ENCODE measurements around the gene PRRT3. TPM values are rescaled to one million over a fixed set of nuclear protein-coding genes. Genes with fewer than 3 reads are reported as not detected.
"Not testable (repeated sequence)": the region's sequence is repeated elsewhere in the genome, so short reads cannot be mapped to it uniquely, and the experiment has no call there.

The PRRT3 gene
- total RNA-seq, 1 experiment from 2014 or later, result 0.23 TPM

DNA sequence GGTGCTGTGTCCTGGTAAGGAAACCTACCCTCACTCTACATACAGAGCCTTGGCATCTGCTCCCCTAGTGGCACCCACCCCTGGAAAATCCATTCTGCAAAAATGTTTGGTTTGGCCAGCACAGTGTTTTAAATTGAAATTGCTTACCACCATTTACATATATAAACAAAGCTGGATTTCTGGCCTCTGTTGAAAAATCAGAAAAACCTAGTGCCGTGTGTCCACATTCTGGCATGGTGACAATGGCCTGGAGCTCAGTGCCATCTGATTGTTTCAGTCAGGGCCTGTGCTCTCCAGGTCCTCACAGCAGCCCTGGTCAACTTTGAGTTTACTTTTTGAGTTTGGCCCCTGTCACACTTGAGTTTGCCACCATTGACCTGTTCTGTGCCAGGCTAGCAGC lies 38.2 kb downstream of the PRRT3 start:
- Histone ChIP-seq H3K27me3 (no peaks in the 10 kb centered on the region), H3K4me3 (no peak overlapping the region), H3K9me3 (no peaks in the 10 kb centered on the region), H3K36me3 (no peaks in the 10 kb centered on the region)
- peak; percentile 24 for DNase-seq

DNA sequence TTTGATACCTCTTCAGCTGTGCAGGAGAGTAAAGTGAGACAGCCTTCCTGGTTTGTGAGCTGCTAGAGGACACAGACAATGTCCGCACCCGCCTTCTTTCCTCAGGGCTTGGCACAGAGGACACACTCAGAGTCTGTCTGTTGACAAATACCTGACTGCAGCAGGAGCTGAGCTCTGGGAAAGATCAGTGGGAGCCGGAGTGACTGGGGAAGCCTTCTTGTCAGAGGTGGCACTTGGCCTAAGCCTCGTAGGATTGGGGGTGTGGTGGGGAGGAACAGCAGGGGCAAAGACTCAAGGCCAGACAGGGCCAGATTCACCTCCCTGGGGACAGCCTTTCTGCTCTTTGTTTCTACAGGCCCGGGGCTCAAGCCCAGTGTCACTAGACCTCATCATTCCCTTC lies 38.6 kb downstream of the PRRT3 start:
- Histone ChIP-seq H3K27me3 (no peaks in the 10 kb centered on the region), H3K4me3 (no peak overlapping the region), H3K36me3 (no peaks in the 10 kb centered on the region), H3K9me3 (no peaks in the 10 kb centered on the region)
- DNase-seq, result no peak

DNA sequence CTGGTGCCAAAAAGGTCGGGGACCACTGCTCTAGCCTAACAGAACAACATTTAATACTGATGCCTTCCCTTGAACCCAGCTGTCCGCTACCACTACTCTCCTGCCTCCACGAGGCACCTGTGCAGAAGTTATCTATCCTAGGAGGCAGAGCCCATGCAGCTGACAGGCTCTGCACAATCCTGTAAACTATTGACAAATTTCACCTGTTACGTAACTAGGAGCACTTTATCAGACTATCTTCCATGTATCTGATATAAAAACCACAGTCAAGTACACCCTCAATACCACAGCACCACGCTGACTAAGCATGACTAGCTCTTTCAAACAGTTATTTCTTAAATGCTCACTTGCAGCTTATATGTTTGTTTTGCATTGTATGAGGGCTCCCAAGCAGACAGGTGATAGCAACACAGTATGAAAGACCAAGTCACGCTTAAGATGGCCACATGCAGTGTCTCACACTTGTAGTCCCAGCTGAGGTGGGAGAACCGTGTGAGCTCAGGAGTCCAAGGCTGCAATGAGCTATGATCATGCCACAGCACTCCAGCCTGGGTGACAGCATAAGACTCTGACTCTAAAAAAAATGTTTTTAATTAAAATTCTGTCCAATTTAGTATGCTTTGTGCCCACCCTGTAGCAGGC lies 39.8 kb downstream of the PRRT3 start:
- DNase-seq, result no peak
- Histone ChIP-seq H3K27me3 (no peaks in the 10 kb centered on the region), H3K9me3 (no peaks in the 10 kb centered on the region), H3K36me3 (no peaks in the 10 kb centered on the region), H3K4me3 (no peak overlapping the region)

GRCh38 chr3:9911863-9912262 lies 40.3 kb downstream of the PRRT3 start:
- Histone ChIP-seq H3K27me3 (no peaks in the 10 kb centered on the region), H3K36me3 (no peaks in the 10 kb centered on the region), H3K9me3 (no peaks in the 10 kb centered on the region), H3K4me3 (no peak overlapping the region)
- DNase-seq, result no peak

DNA sequence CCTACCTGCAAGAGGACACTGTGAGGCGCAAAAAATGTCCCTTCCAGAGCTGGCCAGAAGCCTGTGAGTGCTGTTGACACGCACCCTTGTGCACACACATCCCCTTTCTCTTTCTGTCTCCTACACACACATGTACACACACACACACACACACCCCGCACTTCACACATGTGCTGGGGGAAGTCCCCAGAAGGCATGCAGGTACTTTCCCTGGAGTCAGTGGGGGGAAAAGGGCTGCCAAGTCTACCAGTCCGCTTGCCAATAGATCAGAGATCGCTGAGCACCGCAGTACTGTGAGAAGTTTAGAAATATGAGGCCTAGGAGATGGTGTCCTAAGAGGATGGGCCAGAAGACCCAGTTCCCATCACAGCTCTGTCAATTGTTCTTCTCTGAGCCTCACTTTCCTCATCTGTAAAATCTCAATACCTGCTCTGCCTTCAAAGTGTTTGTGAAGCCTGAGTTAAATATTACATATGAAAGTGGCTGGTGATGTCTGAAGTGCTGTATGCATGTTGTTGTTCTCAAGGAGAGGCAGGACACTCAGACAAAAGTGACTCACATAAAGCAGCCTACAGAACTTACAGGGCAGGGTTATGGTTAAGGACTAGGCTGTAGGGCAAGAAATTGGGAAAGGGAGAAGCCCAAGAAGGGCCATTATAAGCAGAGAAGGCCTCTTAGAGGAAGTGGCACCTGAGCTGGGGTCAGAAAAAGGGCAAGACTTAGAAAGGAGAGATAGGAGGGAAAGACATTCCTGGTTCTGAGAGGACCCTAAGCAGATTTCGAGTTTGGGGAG lies 42.8 kb downstream of the PRRT3 start:
- Histone ChIP-seq H3K36me3 (no peaks in the 10 kb centered on the region), H3K9me3 (no peaks in the 10 kb centered on the region), H3K4me3 (no peak overlapping the region), H3K27me3 (no peaks in the 10 kb centered on the region)
- no peak for DNase-seq

DNA sequence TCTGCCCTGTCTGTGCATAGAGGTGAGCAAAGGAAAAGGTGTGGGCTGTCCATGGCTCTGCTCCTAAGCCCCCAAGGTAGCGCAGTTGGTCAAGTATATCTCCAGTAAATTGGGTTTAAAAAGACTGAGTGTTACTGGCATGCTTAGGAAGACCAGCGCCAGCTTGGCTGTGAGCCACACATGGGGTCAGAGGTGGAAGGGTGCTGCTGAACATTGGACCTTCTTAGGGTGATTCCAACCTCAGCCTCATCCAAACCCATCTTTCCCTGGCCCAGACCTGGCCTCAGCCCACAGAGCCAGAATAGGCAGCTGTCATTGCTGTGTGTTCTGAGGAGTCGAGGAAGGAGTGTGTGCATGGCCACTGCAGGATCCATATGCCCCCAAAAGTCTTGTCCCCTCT lies 43.9 kb downstream of the PRRT3 start:
- no peak for DNase-seq
- Histone ChIP-seq H3K9me3 (no peaks in the 10 kb centered on the region), H3K27me3 (no peaks in the 10 kb centered on the region), H3K36me3 (no peaks in the 10 kb centered on the region), H3K4me3 (no peak overlapping the region)

- H3K4me3 ChIP-seq, result no peak overlapping the region
- no peaks in the 10 kb centered on the region for H3K27me3 ChIP-seq
- no peaks in the 10 kb centered on the region for H3K9me3 ChIP-seq
- no peak for DNase-seq
- H3K36me3 ChIP-seq, result no peaks in the 10 kb centered on the region
Observed at GRCh38 chr3:9906480-9906879, 45.7 kb downstream of the PRRT3 start.

GRCh38 chr3:9903904-9904303 lies 48.3 kb downstream of the PRRT3 start:
- no peak for DNase-seq
- Histone ChIP-seq H3K27me3 (no peaks in the 10 kb centered on the region), H3K36me3 (no peaks in the 10 kb centered on the region), H3K4me3 (no peak overlapping the region), H3K9me3 (no peaks in the 10 kb centered on the region)

DNA sequence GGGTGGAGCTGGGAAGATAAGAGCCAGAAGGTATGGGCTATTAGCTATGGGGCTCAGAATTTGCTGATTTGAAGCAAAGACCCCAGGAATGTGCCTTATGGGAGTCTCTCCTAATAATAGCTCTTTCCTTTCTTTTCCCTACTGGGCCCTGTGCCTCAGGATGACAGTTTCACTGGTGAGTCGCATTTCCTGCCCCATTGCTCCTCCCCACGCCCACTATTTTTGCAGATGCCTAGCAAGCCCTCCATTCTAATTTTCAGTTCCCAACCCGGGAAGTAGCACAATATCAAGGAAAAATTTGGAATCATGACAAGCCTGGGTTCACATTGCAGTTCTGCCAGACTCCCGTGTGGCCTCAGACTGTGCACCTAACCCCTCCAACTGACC lies 49.0 kb downstream of the PRRT3 start:
- Histone ChIP-seq H3K36me3 (no peaks in the 10 kb centered on the region), H3K4me3 (no peak overlapping the region), H3K9me3 (no peaks in the 10 kb centered on the region), H3K27me3 (no peaks in the 10 kb centered on the region)
- DNase-seq, result peak; percentile 68

GRCh38 chr3:9902372-9903237 lies 49.6 kb downstream of the PRRT3 start, which contains the start of gene IL17RE:
TSS of gene IL17RE (plus strand) at chr3:9902848. CDS start at chr3:9902933, 85 bp downstream.
- H3K4me3 ChIP-seq, result no peak within 1 kb of the TSS
- no peak for DNase-seq
- no peaks in the 10 kb centered on the region for H3K36me3 ChIP-seq
- no peaks in the 10 kb centered on the region for H3K27me3 ChIP-seq
- H3K9me3 ChIP-seq, result no peaks in the 10 kb centered on the region

DNA sequence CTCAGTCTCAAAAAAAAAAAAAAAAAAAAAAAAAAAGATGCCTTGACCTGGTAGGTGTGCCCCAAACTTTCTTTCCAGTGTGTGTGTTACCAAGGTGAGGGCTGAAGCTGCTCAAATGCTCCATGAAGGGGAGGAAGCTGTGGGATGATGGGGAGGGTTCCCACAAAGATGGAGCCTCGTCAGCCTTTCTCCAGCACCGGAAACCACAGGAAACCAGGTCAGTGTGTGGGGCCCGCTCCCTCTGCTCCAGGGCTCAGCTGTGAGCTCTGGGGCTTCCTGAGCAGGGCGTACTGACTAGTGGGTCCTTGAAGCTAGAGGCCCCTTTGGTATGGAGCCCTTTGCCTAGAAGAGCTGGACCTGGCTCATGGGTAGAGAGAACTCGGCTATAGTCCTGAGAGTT lies 50.2 kb downstream of the PRRT3 start:
- no peak overlapping the region for H3K4me3 ChIP-seq
- DNase-seq, result no peak

DNA sequence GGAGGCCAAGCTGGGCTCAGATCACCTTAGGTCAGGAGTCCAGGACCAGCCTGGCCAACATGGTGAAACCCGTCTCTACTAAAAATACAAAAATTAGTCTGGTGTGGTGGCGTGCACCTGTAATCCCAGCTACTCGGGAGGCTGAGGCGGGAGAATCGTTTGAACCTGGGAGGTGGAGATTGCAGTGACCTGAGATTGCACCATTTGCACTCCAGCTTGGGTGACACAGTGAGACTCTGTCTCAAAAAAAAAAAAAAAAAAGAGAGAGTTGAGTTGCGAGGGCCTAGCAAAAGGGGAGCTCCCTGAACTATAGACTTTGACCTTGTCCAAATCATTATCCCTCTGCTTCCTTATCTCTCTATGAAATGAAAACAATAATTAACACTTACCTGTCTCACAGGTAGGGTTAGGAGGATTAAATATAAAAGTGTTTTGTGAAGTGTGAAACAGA lies 51.2 kb downstream of the PRRT3 start:
- not testable (repeated sequence) for DNase-seq, H3K36me3 ChIP-seq, H3K27me3 ChIP-seq, H3K4me3 ChIP-seq, H3K9me3 ChIP-seq

More for the DNA sequence above, 50.2 kb downstream of the PRRT3 start:
- no peaks in the 10 kb centered on the region for H3K27me3 ChIP-seq
- no peaks in the 10 kb centered on the region for H3K36me3 ChIP-seq
- no peaks in the 10 kb centered on the region for H3K9me3 ChIP-seq

- no peak for DNase-seq
Observed at GRCh38 chr3:9899289-9899791, 52.9 kb downstream of the PRRT3 start.

GRCh38 chr3:9898467-9899241 lies 53.6 kb downstream of the PRRT3 start:
- H3K4me3 ChIP-seq, result no peak overlapping the region
- peaks cover 12% of the 10 kb centered on the region for H3K36me3 ChIP-seq
- DNase-seq, result no peak
- no peaks in the 10 kb centered on the region for H3K27me3 ChIP-seq
- H3K9me3 ChIP-seq, result no peaks in the 10 kb centered on the region

More at GRCh38 chr3:9899289-9899791, 52.9 kb downstream of the PRRT3 start:
- Histone ChIP-seq H3K4me3 (no peak overlapping the region), H3K27me3 (no peaks in the 10 kb centered on the region), H3K36me3 (peaks cover 6% of the 10 kb centered on the region), H3K9me3 (no peaks in the 10 kb centered on the region)

DNA sequence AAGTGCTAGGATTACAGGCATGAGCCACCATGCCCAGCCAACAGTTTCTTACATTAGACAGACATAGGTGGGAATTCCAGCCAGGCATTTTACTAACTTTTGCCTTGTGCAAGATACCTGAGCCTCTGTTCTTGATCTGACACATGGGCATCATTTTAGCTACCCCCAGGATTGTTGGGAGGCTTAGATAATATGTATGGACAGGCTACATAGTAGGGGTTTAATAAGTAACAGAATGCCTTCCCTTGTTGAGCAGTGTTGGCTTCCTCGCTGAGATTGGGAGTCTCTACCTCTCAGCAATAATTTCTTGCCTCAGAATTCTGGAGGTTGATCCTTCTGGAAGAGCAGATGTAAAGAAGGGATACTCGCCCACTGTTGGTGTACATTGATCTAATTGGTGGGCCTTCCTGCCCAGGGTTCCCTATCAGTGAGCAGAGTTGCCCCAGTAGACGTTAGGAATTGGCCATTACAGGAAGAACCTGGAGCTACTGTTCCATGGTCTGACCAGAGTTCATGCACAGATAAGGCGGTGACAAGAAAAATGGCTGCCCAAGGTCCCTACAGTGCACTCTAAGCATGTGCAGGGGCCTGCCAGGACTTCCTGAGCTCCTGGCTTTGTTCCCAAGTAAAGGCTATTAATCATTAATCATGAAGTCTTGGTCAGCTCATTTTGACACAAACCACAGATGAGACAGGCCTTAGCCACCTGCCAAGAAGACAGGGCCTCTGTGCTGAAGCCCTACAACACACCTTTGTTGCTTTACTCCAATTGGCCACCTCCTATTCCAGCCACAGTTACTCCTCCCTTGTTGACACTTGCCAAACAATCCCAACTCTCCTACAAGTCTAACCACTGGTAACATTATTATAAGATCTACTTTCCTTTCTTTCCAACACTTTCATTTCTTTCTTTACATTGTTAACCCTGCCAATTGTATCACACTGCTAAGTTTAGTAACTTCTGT lies 54.5 kb downstream of the PRRT3 start:
- no peak overlapping the region for H3K4me3 ChIP-seq
- H3K36me3 ChIP-seq, result peaks cover 21% of the 10 kb centered on the region
- H3K27me3 ChIP-seq, result no peaks in the 10 kb centered on the region
- H3K9me3 ChIP-seq, result no peaks in the 10 kb centered on the region
- peak; percentile 30 for DNase-seq

Measured in MG63 (cell line).